ENCODE data around the gene IFRD2.

Gene IFRD2

DNA sequence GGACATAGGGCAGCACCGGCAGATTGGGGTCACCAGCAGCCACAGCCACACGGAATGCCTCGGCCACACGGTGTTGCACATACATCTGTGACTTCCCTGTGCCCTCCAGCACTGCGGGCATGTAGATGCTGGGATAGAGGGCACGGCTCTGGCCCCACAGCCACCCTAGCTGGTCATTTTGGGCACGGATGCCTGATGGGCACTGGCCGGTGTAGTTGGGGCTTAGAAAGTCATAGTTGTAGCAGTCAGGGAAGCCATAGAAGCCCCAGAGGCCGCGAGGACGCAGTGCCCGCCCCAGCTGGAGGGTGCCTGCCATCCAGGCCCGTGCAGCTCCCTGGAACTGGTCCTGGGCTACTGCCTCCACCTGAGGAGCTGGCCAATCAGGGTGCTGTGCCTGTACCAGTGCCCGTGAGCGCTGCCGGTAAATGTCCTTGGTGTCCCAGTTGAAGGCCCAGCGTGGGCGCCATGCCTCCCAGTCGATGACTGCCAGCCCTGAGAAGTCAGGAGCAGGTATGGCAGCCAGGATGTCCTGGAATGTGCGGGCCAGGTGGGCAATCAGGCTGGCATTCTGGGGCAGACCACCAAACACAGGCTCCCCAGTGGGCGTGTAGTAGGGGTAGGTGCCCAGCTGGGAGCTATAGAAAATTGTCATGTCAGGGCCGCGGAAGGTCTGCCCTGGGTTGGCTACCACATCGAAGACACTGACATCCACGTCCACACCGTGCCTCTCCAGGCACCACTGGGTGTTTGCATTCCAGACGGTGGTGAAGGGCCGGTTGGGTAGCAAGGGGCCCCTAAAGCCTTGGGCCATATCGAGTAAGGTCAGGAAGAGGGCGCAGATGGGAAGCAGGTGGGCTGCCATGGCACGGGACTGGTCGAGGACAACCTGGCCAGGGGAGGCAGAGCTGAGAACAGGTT is 10.1 kb upstream of the IFRD2 start:
- DNase-seq (ENCODE audit: low read depth in 2 of 2) = no peak

DNA sequence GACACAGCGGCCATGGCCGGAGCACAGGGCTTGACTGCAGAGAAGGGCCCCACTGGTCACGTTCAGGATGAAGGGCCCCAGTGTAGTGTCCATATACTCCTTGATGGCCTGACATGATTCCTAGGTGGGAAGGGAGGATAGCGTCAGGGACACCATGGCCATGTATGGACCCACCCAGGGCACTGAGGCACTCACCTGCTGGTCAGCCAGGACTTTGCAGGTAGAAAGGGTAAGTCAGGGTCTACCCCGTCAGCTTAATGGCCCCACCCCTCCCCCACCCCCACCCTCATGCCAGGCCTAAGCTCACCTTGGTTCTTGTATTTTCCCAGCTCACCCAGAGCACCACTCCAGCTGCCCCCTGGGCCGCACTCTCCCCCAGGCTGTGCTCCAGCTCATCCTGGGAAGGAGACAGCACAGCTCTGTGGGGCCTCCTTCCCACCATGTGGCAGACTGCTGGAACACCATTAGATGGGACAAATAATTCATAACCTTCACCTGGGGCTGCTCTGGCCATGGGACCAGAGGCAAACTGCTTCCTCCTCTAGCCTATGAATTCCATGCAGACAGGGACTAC is 8.5 kb upstream of the IFRD2 start:
- DNase-seq (ENCODE audit: low read depth in 2 of 2) = no peak

DNA sequence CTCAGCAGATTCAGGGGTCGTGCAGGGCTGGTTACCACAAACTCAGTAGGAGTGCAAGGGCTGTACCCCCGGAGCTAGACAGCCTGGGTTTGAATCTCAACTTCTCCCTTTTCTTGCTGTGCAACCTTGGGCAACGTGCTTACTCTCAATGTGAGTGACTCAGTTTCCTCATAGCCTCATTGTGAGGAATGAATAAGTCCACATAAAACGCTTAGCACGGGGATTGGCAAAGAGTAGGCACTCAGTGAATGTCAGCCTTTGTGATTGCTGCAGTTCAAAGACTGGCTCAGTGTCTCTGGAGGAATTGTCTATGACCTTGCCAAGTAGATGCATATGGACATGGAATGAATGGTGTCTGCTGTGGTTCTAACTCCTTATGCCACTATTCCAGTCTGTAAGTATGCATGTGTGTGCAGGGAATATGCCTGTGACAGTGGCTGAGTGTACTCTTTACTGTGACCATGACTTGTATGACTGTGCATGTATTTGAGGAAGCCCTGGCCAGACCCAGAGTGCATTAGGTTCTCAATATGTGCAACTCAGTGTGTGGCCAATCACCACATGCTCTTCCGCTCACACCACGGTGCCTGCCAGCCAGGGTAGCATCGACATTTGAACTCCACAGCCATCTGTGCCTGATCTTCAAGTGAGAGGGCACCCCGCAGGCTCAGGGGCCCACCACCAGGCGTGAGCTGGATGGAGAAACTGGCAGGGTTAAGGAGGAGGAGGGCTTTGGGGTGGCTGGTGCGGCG is 7.9 kb upstream of the IFRD2 start:
- DNase-seq (ENCODE audit: low read depth in 2 of 2) = no peak

DNA sequence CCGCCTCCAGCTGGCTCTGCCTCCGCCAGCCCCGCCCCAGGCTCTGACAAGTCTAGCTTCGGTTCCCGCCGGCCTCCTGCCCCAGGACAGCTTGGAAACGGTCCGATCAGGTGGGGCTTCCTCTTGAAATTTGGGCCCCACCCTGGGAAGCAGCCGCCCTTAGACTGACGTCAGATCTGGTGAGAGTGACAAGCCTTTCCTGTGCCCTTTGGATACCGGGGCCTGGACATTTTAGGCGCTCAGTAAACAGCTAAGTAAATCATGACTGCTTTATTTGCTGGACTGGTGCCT is 7.4 kb upstream of the IFRD2 start:
- DNase-seq (ENCODE audit: low read depth in 2 of 2) = no peak

DNA sequence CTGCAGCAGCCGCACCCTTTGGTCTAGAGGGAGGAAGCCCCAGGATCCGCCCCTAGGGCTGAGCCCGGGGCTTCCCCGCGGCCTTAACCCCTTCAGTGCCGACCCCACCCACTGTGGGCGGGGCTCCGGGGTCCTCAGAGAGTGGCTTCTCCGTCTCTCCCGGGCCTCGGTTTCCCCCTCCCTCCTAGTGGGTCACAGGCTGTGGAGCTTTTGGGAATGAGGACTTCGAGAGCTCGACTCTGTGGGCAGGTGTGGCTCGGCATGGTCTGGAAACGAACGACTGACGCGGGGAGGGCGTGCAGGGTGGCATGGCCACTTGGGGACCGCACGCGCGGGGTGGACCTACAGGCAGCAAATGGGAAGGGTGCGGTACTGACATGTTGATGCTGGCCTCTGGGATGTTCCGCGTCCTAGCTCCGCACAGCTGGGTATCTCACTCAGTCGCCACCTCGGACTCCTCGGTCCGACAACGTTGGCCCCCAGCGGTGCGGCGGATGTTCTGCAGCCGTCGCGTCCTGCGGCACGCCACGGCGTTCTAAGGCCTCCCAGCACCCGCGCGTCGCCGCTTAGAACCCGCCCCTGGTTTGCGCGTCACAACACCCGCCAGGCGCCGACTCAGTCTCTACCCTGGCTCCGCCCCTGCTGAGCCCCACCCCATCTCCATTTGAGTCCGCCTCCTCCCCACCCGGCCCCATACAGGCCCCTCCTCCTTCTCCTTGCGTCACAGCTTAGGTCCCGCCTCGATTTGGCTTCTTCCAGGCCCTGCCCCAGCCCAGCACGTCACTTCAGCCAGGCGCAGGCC is 6.8 kb upstream of the IFRD2 start, which contains the start of the genes HYAL3 and NAA80:
Gene HYAL3 (minus strand): TSS at position 570 of the 802 bp plus-strand sequence. CDS start 3,803 bp downstream, outside the sequence.
Gene NAA80 (minus strand): TSS at position 570 of the 802 bp plus-strand sequence. CDS start 1,942 bp downstream, outside the sequence.
- peak; percentile 98 for DNase-seq (ENCODE audit: low read depth in 2 of 2)

DNA sequence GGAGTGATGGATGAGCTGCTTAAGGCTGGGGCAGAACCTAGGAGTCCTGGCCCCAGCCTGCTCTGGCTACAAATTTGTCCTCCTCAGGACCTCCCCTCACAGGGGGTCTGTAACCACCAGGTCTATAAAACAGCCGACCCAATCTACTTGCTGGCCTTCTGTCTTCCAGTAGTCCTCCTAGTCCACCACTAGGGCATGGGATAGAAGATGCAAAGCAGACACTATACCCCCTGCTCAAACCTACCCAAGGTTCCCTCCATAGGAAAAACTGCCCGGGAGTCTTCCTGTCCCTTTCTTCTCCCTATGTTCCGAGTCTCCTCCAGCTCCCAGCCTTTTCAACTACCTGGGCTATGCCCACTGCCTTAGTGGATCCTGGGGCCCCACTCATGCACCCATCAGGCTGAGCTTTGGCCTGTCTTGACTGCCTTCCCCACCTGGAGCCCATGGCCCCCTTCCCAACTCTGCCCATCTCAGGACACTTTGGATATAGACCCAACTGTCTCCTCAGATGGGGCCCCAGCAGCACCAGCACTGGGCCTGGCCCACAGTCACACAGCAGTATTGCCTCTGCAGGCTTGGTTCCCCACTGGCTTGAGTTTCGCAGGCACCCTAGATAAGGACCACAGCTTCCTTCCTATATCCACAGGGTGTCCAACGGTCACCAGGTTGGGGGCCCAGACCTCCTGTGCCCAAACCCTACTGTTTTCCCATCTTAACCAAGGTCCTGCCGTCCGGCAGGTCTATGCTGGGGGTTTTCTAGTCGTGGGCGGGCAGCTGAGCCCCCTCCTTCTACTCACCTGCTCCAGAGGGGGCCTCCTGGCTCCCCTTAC is 5.9 kb upstream of the IFRD2 start:
- DNase-seq (ENCODE audit: low read depth in 2 of 2) = no peak

DNA sequence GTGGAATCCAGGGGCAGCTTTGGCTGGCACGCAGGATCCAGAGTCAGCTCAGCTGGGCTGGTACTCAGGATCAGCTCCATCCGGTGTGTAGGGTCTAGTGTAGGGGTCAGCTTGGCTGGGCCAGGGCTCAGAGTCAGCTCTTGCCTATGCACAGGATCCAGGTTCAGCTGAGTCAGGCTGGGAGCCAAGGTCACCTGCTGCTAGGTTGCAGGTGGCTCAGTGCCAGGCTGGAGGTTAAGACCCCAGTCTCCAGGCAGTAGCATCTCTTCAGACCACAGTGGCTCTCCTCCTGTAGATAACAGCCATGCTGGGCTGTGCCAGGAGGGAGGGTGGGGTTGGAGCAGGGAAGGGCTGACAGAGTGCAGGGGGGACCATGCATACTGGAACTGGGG is 5.2 kb upstream of the IFRD2 start:
- no peak for DNase-seq (ENCODE audit: low read depth in 2 of 2)

DNA sequence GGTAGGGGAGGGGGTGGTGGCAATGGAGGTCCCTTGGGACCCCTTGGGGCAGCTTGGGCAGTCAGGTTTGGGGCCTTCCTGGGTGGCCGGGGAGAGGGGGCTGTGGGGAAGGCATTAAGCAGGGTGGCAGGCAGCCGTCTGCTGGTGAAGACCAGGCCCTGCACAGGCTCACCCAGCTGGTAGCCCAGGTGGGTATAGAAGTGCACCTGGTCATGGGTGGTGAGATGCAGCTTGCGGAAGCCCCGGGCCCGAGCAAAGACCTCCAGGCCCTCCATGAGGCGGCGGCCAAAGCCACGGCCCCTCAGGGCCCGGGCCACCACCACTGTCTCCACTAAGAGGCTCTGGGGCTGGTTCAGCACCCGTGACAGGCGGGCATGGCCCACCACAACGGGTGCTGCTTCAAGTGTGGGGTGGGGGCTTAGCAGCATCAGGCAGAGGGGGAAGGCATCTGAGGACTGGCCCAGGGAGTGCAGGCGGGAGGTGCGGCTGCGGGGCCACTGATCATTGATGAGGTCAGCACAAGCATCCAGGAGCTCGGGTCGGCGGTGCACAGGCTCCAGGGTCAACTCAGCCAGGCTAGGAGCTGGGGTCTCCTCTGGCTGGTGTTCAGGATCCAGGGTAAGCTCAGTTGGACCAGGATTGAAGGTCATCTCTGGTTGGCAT is 4.6 kb upstream of the IFRD2 start:
- DNase-seq (ENCODE audit: low read depth in 2 of 2) = no peak

DNA sequence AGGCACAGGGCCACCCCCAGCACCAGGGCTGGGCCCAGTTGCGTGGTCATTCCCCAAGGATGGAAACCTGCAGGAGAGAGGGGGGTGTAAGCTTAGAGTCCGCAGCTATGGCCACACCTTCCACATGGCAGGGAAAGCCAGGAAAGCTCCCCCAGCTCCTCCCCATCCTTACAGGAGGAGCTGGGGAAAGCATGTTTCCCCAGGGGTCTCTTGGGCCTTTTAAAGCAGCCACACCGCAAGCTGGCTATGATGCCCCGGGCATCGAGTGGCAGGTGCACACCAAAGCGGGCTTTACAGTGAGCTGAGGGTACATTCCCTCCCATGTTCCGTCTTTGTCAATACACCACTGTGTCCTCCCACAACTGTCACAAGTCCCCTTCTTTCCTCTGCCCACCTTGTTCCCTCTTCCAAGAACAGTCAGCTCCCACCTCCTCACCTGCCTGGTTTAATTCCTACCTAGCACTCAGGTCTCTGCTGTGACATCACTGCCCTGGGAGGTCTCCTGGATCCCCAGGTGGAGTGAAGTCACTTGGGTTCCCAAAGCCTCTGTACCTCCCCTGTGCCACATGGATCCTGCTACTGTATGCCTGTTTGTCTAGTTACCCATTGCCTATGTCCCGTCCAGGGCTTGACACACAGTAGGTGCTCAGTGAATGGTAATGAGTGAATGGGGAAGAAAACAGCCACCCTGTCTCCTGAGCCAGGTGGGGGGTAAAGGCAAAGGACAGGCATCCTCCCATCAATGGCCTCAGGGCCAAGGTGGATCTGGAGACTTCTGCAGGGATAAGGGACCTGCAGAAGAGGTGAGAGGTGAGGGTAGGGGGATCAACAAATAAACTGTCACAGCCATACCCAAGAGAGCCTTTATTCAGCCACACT is 3.6 kb upstream of the IFRD2 start:
- DNase-seq (ENCODE audit: low read depth in 2 of 2) = no peak

DNA sequence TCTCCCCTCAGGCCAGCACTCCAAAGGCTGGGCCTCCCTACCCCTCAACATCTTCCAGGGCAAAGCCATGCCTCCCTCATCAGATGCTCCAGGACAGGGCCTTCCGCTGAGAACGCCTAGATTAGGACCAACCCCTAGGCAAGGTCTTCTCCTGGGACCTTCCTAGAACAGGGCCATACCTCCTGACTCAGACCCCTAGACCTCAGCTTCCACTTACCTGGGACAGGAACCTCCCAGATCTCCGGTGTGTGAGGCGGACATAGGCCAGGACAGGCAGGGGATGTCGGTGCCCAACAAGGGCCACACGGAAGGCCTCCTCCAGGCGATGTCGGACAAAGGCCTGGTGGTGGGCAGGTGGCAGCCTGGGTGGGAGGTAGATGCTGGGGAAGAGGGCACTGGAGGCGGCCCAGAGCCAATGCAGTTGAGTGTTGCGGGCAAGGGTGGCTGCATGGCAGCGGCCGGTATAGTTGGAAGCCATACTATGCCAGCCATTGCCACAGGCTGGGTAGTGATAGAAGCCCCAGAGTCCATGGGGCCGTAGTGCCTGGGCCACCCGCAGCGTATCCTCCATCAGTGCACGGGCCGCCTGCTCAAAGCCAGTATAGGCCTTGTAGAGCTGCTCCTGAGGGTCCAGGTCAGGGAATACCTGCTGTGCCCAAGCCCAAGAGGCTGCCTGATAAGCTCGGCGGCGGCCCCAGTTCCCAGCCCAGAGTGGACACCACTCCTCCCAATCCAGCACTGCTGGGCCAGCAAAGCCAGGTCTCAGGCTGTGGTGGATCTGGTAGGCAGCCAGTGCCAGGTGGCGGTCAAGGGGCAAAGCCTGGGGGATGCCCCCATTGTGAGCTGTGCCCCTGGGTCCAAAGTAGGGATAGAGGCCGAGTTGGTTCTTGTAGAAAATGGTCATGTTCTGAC is 2.5 kb upstream of the IFRD2 start:
- DNase-seq (ENCODE audit: low read depth in 2 of 2) = no peak

DNA sequence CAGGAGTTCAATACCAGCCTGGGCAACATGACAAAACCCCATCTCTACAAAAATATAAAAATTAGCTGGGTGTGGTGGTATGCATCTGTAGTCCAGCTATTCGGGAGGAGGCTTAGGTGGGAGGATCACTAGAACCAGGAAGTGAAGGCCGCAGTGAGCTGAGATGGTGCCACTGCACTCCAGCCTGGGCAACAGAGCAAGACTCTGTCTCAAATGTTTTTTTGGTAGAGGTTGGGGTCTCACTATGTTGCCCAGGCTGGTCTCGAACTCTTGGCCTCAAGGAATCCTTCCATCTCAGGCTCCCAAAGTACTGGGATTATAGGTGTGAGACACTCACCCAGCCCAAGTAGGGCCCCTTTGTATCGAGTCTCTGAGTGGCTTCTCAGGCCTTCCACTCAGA is 1.9 kb upstream of the IFRD2 start:
- no peak for DNase-seq (ENCODE audit: low read depth in 2 of 2)

DNA sequence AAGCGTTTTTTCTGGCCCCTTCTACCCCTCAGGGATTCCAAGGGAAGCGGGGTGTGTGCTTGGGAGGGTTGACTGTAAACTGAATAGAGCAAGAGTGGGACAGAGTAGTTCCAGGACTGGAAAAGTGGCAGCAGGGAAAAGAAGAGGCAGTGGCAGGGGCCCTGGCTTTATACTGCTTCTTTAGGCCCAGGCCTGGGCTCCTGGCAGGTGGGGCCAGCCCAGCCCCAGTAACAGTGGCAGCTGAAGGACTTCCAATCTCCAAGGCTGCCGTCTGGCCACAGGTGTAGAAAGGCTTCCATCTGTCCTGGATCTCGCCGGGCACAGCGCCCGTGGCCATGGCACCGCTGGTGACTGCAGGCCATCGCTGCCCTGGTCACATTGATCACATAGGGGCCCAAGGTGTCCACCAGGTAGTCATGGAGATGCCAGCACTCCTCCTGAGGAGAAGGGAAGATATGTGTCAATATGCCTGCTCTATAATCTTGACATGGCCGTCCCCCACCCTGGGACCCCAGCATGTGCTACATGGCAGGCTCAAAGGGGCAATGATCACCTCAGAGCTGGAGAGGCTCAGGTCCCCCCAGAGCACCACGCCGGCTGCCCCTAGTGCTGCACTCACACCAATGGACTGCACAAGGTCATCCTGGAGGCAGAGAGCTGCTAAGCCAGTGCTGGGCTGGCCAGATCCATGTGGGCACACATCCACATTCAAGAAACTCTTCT is 1.0 kb upstream of the IFRD2 start:
- no peak for DNase-seq (ENCODE audit: low read depth in 2 of 2)

DNA sequence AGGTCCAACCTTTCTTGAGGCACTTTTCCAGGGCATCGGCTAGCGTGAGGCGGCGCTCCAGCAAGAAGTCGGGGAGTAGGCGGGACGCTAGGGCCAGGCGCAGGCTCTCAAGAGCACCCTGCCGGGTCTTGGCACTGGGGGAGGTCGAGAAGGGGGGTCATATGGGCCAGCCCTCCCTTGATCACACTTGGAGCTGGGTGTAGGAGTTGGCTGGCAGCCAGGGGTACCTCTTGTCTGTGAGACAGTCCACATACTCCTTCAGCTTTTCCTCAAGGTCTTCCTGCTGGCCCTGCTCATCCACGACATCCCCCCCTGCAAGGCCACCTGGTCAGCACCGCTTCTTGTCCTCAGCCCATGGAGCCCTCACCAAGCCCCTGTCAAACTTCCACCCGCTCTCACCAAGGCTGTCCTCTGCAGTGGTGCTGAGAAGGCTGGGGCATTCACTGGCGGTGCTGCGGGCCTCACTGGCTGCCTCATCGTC is 2.0 kb downstream of the IFRD2 start:
- DNase-seq (ENCODE audit: low read depth in 2 of 2) = no peak

DNA sequence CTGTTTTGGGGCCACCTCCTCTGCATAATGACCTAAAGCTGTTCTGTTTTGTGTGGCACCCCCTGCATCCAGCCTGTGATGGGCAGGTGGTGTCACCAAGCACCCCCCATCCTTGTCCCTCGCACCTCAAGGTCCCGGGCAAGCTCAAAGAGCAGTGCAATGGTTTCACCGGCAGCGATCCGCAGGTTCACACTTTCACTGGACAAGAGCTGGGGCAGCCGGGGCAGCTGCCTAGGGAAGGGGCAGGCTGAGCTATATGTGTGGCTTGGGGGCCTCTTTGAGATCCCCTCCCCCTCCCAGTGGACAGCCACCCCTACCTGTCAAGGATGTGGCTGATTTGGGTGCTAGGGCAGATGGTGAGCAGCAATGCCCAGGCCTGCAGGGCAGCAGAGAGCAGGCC is 3.1 kb downstream of the IFRD2 start:
- no peak for DNase-seq (ENCODE audit: low read depth in 2 of 2)

DNA sequence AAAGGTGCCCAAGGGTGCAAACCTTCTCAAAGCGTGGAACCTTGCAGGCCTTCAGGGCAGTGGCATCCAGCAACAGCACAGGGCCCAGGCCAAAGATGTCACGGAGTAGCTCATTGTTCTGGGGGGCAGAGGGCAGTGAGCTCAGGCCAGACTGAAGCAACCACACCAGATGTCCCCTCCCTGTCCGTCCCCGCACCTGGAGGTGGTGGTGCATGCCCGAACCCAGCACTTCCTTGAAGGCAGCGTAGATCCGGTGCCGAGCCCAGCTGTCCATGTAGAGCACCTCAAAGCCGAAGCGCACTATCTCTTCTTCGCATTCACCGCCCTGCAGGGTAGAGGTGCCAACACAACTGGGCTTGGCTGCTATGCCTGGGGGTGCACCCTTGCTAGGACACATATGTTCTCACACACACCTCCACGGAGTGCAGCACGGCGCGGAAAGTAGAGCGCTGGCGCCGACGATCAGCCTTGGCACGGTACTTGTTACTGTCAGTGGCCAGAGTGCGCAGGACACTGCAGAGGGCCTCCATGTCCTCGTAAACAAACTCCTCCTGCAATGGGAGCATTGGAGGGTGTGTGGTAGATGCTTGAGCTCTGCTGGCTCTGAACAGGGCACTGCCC is 3.7 kb downstream of the IFRD2 start:
- no peak for DNase-seq (ENCODE audit: low read depth in 2 of 2)

DNA sequence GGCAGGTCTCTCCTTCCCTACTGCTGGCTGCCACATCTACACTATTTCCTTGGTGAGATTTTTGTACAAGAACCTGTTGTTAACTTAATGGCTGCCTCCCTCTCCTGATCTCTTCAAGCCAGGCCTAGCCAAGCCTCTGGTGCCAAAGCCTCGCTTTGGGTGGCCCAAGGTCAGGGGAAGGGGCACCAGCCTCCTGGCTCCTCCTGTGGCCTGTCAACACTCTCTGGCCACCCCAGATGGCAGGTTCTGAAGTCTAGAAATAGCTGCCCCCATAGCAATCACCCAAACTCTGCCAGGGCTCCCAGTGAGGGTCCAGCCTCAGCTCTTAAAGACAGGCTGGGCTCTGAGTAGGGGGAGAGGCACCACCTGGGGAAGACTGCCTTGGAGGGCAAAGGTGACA is 5.0 kb downstream of the IFRD2 start:
- no peak for DNase-seq (ENCODE audit: low read depth in 2 of 2)

Measured in stimulated activated CD8-positive, alpha-beta memory T cell treated with anti-CD3 and anti-CD28 coated beads, Interleukin-7, amount 100 ng/mL, for 1 hour (primary cell).